ENCODE data around the gene PPAN. TPM values are rescaled to one million over a fixed set of nuclear protein-coding genes. Genes with fewer than 3 reads are reported as not detected.

The PPAN gene
- total and polyA plus RNA-seq, 2 experiments from 2014 or later = 44.2 to 47.0 TPM

- Histone ChIP-seq H3F3A (ENCODE audit: insufficient read depth) (peaks cover 30% of the 10 kb centered on the region), H3K27me3 (replicated peaks; ENCODE audit: insufficient read depth) (no peaks in the 10 kb centered on the region), H3K79me2 (ENCODE audit: insufficient read depth) (peaks cover 37% of the 10 kb centered on the region), H3K9me3 (ENCODE audit: low read depth) (no peaks in the 10 kb centered on the region), H3K4me3 (no peak overlapping the region), H3K9me2 (ENCODE audit: insufficient read depth) (no peaks in the 10 kb centered on the region), H2AFZ (no peak overlapping the region), H3K36me3 (ENCODE audit: low read depth) (peaks cover 17% of the 10 kb centered on the region), H3K27ac (no peak overlapping the region), H3K9ac (no peak overlapping the region), H3K4me2 (ENCODE audit: unreplicated experiment) (no peak overlapping the region), H3K4me1 (ENCODE audit: insufficient read depth) (peaks cover 4% of the 10 kb centered on the region; the same call in 1 of the 2 replicates), H4K20me1 (ENCODE audit: insufficient read depth) (no peaks in the 10 kb centered on the region)
- TF ChIP-seq EZH2 (IDR thresholded peaks at IDR 0.05; ENCODE audit: insufficient read depth, poor library complexity, severe bottlenecking) = no peak
- TF ChIP-seq EZH2phosphoT487 (IDR thresholded peaks at IDR 0.05; ENCODE audit: insufficient read depth, low read depth) = no peak
- in situ Hi-C loops (cut with MboI) = no loop called here
- WGBS, 2 experiments (ENCODE audit: low coverage in 1 of 2, low lambda C conversion rate in 2 of 2, missing lambda C conversion rate in 2 of 2) = 62 to 73% methylated on average over 15 to 19 of the region's 19 CpGs
- DNase-seq = peak; percentile 26
Observed at GRCh38 chr19:10113592-10113963, 7.4 kb downstream of the PPAN start.

- H3K79me2 ChIP-seq (ENCODE audit: insufficient read depth) = peaks cover 37% of the 10 kb centered on the region
- no peaks in the 10 kb centered on the region for H3K9me2 ChIP-seq (ENCODE audit: insufficient read depth)
- TF ChIP-seq EZH2 (IDR thresholded peaks at IDR 0.05; ENCODE audit: insufficient read depth, poor library complexity, severe bottlenecking) = no peak
- TF ChIP-seq EZH2phosphoT487 (IDR thresholded peaks at IDR 0.05; ENCODE audit: insufficient read depth, low read depth) = no peak
- no peak overlapping the region for H2AFZ ChIP-seq
- peaks cover 4% of the 10 kb centered on the region; the same call in 1 of the 2 replicates for H3K4me1 ChIP-seq (ENCODE audit: insufficient read depth)
- H4K20me1 ChIP-seq (ENCODE audit: insufficient read depth) = no peaks in the 10 kb centered on the region
- peaks cover 30% of the 10 kb centered on the region for H3F3A ChIP-seq (ENCODE audit: insufficient read depth)
- no peak overlapping the region for H3K27ac ChIP-seq
- no peak overlapping the region for H3K4me3 ChIP-seq
- in situ Hi-C loops (cut with MboI) = no loop called here
- H3K4me2 ChIP-seq (ENCODE audit: unreplicated experiment) = no peak overlapping the region
- 83 to 93% methylated on average over 38 to 43 of the region's 43 CpGs for WGBS, 2 experiments (ENCODE audit: low coverage in 1 of 2, low lambda C conversion rate in 2 of 2, missing lambda C conversion rate in 2 of 2)
- H3K9me3 ChIP-seq (ENCODE audit: low read depth) = no peaks in the 10 kb centered on the region
- H3K36me3 ChIP-seq (ENCODE audit: low read depth) = peaks cover 12% of the 10 kb centered on the region; the same call in 1 of the 2 replicates
- DNase-seq = peak; percentile 18
- no peak overlapping the region for H3K9ac ChIP-seq
- no peaks in the 10 kb centered on the region for H3K27me3 ChIP-seq (replicated peaks; ENCODE audit: insufficient read depth)
Observed at GRCh38 chr19:10113964-10114650, 7.9 kb downstream of the PPAN start.

- WGBS, 2 experiments (ENCODE audit: low coverage in 1 of 2, low lambda C conversion rate in 2 of 2, missing lambda C conversion rate in 2 of 2) = 79 to 82% methylated on average over 21 to 26 of the region's 26 CpGs
- in situ Hi-C loops (cut with MboI) = no loop called here
- TF ChIP-seq EZH2 (IDR thresholded peaks at IDR 0.05; ENCODE audit: insufficient read depth, poor library complexity, severe bottlenecking) (no peak), EZH2phosphoT487 (IDR thresholded peaks at IDR 0.05; ENCODE audit: insufficient read depth, low read depth) (no peak)
- H3K4me3 ChIP-seq = no peak overlapping the region
- no peak overlapping the region for H3K4me2 ChIP-seq (ENCODE audit: unreplicated experiment)
- no peak overlapping the region for H2AFZ ChIP-seq
- H3K9me3 ChIP-seq (ENCODE audit: low read depth) = no peaks in the 10 kb centered on the region
- H3F3A ChIP-seq (ENCODE audit: insufficient read depth) = peaks cover 30% of the 10 kb centered on the region
- H3K27ac ChIP-seq = no peak overlapping the region
- peaks cover 36% of the 10 kb centered on the region for H3K79me2 ChIP-seq (ENCODE audit: insufficient read depth)
- H4K20me1 ChIP-seq (ENCODE audit: insufficient read depth) = no peaks in the 10 kb centered on the region
- H3K9me2 ChIP-seq (ENCODE audit: insufficient read depth) = no peaks in the 10 kb centered on the region
- H3K36me3 ChIP-seq (ENCODE audit: low read depth) = peaks cover 9% of the 10 kb centered on the region; the same call in 1 of the 2 replicates
- no peak overlapping the region for H3K9ac ChIP-seq
- DNase-seq = peak; percentile 34
- no peaks in the 10 kb centered on the region for H3K27me3 ChIP-seq (replicated peaks; ENCODE audit: insufficient read depth)
- H3K4me1 ChIP-seq (ENCODE audit: insufficient read depth) = peaks cover 4% of the 10 kb centered on the region; the same call in 1 of the 2 replicates
Observed at GRCh38 chr19:10114651-10115391, 8.7 kb downstream of the PPAN start.

- Histone ChIP-seq H3K4me2 (ENCODE audit: unreplicated experiment) (no peak overlapping the region), H4K20me1 (ENCODE audit: insufficient read depth) (no peaks in the 10 kb centered on the region), H3K27ac (no peak overlapping the region), H3K27me3 (replicated peaks; ENCODE audit: insufficient read depth) (no peaks in the 10 kb centered on the region), H3K9ac (no peak overlapping the region), H2AFZ (no peak overlapping the region), H3K36me3 (ENCODE audit: low read depth) (peaks cover 9% of the 10 kb centered on the region; the same call in 1 of the 2 replicates), H3F3A (ENCODE audit: insufficient read depth) (peaks cover 31% of the 10 kb centered on the region), H3K79me2 (ENCODE audit: insufficient read depth) (peaks cover 34% of the 10 kb centered on the region), H3K4me1 (ENCODE audit: insufficient read depth) (peaks cover 4% of the 10 kb centered on the region; the same call in 1 of the 2 replicates), H3K4me3 (no peak overlapping the region), H3K9me3 (ENCODE audit: low read depth) (no peaks in the 10 kb centered on the region), H3K9me2 (ENCODE audit: insufficient read depth) (no peaks in the 10 kb centered on the region)
- TF ChIP-seq EZH2phosphoT487 (IDR thresholded peaks at IDR 0.05; ENCODE audit: insufficient read depth, low read depth) (no peak), EZH2 (IDR thresholded peaks at IDR 0.05; ENCODE audit: insufficient read depth, poor library complexity, severe bottlenecking) (no peak)
- 90% methylated on average over 40 to 45 of the region's 45 CpGs for WGBS, 2 experiments (ENCODE audit: low coverage in 1 of 2, low lambda C conversion rate in 2 of 2, missing lambda C conversion rate in 2 of 2)
- DNase-seq = peak; percentile 31
- in situ Hi-C loops (cut with MboI) = no loop called here
Observed at GRCh38 chr19:10115392-10116084, 9.4 kb downstream of the PPAN start.
